Neural progenitor cell (in vitro differentiated cells): ENCODE results near the gene CAPN15. TPM values are rescaled to one million over a fixed set of nuclear protein-coding genes. Genes with fewer than 3 reads are reported as not detected.
A peak's percentile ranks its signal among the peaks of the same experiment; 100 is the strongest.

Source experiments
- DNase-seq: peaks from one replicate; pipeline ENCODE4 v3.0.0-alpha.2; 2016; ENCODE audit warnings: low spot score
- H2AFZ ChIP-seq: fragments of 200-600 bp; sonication (generic); replicated peaks from 2 replicates; pipeline ENCODE4 v1.6.1; 2016; ENCODE audit warnings: antibody characterized with exemption
- H3F3A ChIP-seq: fragments of 200-600 bp; sonication (generic); 2 replicates; pipeline ENCODE4 v1.6.1; 2016; ENCODE audit warnings: antibody characterized with exemption, low read depth
- H3K27ac ChIP-seq: fragments of 200-600 bp; sonication (generic); 2 replicates; pipeline ENCODE4 v1.5.1; 2016; ENCODE audit warnings: mild to moderate bottlenecking
- H3K27me3 ChIP-seq: fragments of 200-600 bp; sonication (generic); 2 replicates; pipeline ENCODE4 v1.6.1; 2016; ENCODE audit warnings: mild to moderate bottlenecking, moderate library complexity
- H3K36me3 ChIP-seq: fragments of 200-600 bp; sonication (generic); 2 replicates; pipeline ENCODE4 v1.5.1; 2016
- H3K4me1 ChIP-seq: fragments of 200-600 bp; sonication (generic); 2 replicates; pipeline ENCODE4 v1.6.1; 2016; ENCODE audit warnings: mixed run types
- H3K4me2 ChIP-seq: fragments of 200-600 bp; sonication (generic); 2 replicates; pipeline ENCODE4 v1.6.1; 2016
- H3K4me3 ChIP-seq: fragments of 200-600 bp; sonication (generic); 2 replicates; pipeline ENCODE4 v1.5.1; 2016
- H3K79me2 ChIP-seq: fragments of 200-600 bp; sonication (generic); 2 replicates; pipeline ENCODE4 v1.6.1; 2016; ENCODE audit warnings: low read depth
- H3K9ac ChIP-seq: fragments of 200-600 bp; sonication (generic); 2 replicates; pipeline ENCODE4 v1.6.1; 2016
- H3K9me3 ChIP-seq: fragments of 200-600 bp; sonication (generic); 2 replicates; pipeline ENCODE4 v1.5.1; 2016; ENCODE audit warnings: low read depth
- H4K20me1 ChIP-seq: fragments of 200-600 bp; sonication (generic); 2 replicates; pipeline ENCODE4 v1.6.1; 2016; ENCODE audit warnings: low read depth
- H3K27ac Mint-ChIP-seq: 3 replicates; pipeline ENCODE4 v1.8.0; 2021; ENCODE audit warnings: mixed read lengths
- H3K27me3 Mint-ChIP-seq: 2 replicates; pipeline ENCODE4 v1.8.0; 2022; ENCODE audit warnings: low read depth, mild to moderate bottlenecking, inconsistent platforms, moderate library complexity, mixed read lengths; ENCODE audit not compliant: insufficient read depth
- H3K36me3 Mint-ChIP-seq: 3 replicates; pipeline ENCODE4 v1.8.0; 2021; ENCODE audit warnings: mixed read lengths
- H3K4me1 Mint-ChIP-seq: 3 replicates; pipeline ENCODE4 v1.8.0; 2021; ENCODE audit warnings: mixed read lengths
- H3K4me3 Mint-ChIP-seq: 3 replicates; pipeline ENCODE4 v1.8.0; 2021; ENCODE audit warnings: mild to moderate bottlenecking, moderate library complexity, mixed read lengths
- H3K9me3 Mint-ChIP-seq: 3 replicates; pipeline ENCODE4 v1.8.0; 2020; ENCODE audit warnings: mixed read lengths
- EZH2 ChIP-seq: fragments of 200-600 bp; sonication (generic); IDR thresholded peaks from 2 replicates; pipeline ENCODE4 v1.6.1; 2017; ENCODE audit warnings: antibody characterized with exemption, mild to moderate bottlenecking, moderate library complexity
- EZH2phosphoT487 ChIP-seq: fragments of 200-600 bp; sonication (generic); IDR thresholded peaks from 2 replicates; pipeline ENCODE4 v1.6.1; 2017; ENCODE audit warnings: antibody characterized with exemption
- total RNA-seq: library from RNA; depleted of rRNA; stranded (reverse); fragments of >200 nt; gene quantifications from 2 replicates; pipeline ENCODE4 v1.2.3, GENCODE V29; 2015; ENCODE audit warnings: low replicate concordance
- TF ChIP-seq, protein P1 (sequence below): fragments of 200-600 bp; sonication (generic); IDR thresholded peaks from 2 replicates; pipeline ENCODE4 v1.5.1; 2017; ENCODE audit warnings: antibody characterized with exemption, mild to moderate bottlenecking

The CAPN15 gene
- total RNA-seq, 1 donor from 2014 or later = 6.8 TPM

DNA sequence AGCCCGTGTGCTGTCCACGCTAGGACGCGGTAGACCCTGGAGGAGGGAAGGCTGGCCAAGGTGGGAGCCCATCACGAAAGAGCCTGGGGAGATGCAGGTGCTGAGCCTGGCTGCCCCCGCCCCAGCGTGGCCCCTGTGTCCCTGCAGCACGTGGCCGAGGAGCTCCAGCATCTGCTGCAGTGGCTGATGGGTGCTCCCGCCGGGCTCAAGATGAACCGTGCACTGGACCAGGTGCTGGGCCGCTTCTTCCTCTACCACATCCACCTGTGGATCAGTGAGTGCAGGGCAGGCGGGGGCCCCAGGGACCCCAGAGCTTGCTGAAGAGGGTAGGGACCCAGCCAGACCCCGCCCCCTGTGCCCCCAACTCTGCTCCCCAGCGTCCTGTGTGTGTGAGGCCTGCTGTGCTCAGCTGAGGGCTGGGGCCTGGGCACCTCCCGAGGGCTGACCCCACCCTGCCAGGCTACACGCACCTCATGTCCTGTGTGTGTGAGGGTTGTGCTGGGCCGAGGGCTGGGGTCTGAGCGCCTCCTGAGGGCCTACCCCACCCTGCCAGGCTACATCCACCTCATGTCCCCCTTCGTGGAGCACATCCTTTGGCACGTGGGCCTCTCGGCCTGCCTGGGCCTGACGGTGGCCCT is 50.8 kb downstream of the CAPN15 start:
- Histone ChIP-seq H2AFZ (no peak overlapping the region), H3F3A (peaks cover 10% of the 10 kb centered on the region), H3K79me2 (no peaks in the 10 kb centered on the region), H3K4me1 (no peaks in the 10 kb centered on the region), H3K9ac (no peak overlapping the region), H3K27ac (no peak overlapping the region), H4K20me1 (peaks cover 34% of the 10 kb centered on the region), H3K9me3 (no peaks in the 10 kb centered on the region), H3K36me3 (no peaks in the 10 kb centered on the region), H3K4me3 (no peak overlapping the region), H3K27me3 (peaks cover 1% of the 10 kb centered on the region), H3K4me2 (peak overlapping the region; percentile 58)
- Mint-ChIP-seq H3K27me3 (peaks cover 2% of the 10 kb centered on the region), H3K4me3 (no peak overlapping the region), H3K4me1 (peaks cover 3% of the 10 kb centered on the region), H3K36me3 (no peaks in the 10 kb centered on the region), H3K9me3 (no peaks in the 10 kb centered on the region), H3K27ac (no peak overlapping the region)
- DNase-seq = no peak
- TF ChIP-seq, protein P1, sequence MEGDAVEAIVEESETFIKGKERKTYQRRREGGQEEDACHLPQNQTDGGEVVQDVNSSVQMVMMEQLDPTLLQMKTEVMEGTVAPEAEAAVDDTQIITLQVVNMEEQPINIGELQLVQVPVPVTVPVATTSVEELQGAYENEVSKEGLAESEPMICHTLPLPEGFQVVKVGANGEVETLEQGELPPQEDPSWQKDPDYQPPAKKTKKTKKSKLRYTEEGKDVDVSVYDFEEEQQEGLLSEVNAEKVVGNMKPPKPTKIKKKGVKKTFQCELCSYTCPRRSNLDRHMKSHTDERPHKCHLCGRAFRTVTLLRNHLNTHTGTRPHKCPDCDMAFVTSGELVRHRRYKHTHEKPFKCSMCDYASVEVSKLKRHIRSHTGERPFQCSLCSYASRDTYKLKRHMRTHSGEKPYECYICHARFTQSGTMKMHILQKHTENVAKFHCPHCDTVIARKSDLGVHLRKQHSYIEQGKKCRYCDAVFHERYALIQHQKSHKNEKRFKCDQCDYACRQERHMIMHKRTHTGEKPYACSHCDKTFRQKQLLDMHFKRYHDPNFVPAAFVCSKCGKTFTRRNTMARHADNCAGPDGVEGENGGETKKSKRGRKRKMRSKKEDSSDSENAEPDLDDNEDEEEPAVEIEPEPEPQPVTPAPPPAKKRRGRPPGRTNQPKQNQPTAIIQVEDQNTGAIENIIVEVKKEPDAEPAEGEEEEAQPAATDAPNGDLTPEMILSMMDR = no peak
- TF ChIP-seq EZH2 = no peak
- no peak for TF ChIP-seq EZH2phosphoT487

DNA sequence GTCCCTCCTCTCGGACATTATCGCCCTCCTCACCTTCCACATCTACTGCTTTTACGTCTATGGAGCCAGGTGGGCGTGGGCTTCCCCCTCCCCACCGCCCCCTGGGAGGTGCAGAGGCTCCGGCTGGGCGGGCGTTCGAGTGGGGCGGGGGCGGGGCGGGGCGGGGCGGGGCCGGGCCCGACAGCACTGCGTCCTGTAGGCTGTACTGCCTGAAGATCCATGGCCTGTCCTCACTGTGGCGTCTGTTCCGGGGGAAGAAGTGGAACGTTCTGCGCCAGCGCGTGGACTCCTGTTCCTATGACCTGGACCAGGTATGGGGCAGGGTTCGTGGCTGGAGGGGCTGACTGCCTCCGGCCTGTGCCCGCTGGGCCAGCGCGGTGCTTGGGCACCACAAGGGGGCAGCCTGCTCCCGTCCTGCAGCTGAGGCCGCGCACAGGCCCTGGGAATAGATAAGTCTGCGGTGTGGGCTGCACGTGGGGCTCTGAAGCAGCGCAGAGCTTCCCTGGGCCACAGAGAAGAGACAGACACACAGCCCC is 51.4 kb downstream of the CAPN15 start:
- Histone ChIP-seq H3K36me3 (no peaks in the 10 kb centered on the region), H3F3A (peaks cover 15% of the 10 kb centered on the region), H3K79me2 (no peaks in the 10 kb centered on the region), H2AFZ (no peak overlapping the region), H4K20me1 (peaks cover 40% of the 10 kb centered on the region), H3K4me2 (peak overlapping the region; percentile 58), H3K9ac (no peak overlapping the region), H3K4me1 (no peaks in the 10 kb centered on the region), H3K27me3 (peaks cover 7% of the 10 kb centered on the region), H3K4me3 (no peak overlapping the region), H3K9me3 (no peaks in the 10 kb centered on the region), H3K27ac (no peak overlapping the region)
- Mint-ChIP-seq H3K36me3 (no peaks in the 10 kb centered on the region), H3K27me3 (peaks cover 2% of the 10 kb centered on the region), H3K9me3 (no peaks in the 10 kb centered on the region), H3K4me3 (no peak overlapping the region), H3K27ac (no peak overlapping the region), H3K4me1 (peaks cover 3% of the 10 kb centered on the region)
- DNase-seq = peak; percentile 89
- TF ChIP-seq, protein P1 = peak; percentile 82
- TF ChIP-seq EZH2phosphoT487 (no peak), EZH2 (no peak)

DNA sequence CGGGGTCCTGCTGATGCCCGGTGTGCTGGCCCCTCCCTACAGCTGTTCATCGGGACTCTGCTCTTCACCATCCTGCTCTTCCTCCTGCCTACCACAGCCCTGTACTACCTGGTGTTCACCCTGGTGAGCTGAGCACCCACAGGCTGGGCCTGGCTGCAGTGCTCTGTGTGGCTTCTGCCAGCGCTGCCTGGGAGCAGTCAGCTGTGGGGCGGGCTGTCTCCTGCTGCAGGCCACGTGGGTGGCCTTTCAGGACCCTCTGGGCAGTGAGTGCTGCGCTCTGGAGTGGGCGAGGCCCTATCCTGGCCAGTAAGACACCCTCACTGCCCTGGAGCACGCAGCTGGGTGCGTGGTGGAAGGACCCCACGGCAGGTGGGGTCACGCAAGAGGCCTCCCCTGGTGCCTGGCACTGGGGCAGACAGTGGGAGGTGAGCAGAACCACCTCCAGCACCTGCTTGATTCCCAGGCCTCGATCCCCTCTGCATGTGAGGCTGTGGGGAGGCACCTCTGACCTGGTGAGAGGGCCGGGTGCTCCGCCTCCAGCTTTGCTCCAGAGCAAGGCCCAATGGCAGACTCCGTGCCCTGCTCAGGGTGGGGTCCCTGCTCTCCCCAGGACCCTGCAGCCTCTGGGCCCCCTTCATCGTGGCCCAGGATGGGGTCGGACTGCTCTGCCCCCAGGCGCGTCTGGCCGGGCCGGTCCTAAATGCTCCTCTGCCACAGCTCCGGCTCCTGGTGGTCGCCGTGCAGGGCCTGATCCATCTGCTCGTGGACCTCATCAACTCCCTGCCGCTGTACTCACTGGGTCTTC is 52.8 kb downstream of the CAPN15 start:
- no peak for DNase-seq
- Mint-ChIP-seq H3K36me3 (no peaks in the 10 kb centered on the region), H3K9me3 (no peaks in the 10 kb centered on the region), H3K4me3 (no peak overlapping the region), H3K27ac (no peak overlapping the region), H3K27me3 (peaks cover 2% of the 10 kb centered on the region), H3K4me1 (peaks cover 3% of the 10 kb centered on the region)
- peaks cover 46% of the 10 kb centered on the region for H4K20me1 ChIP-seq
- H3K36me3 ChIP-seq = no peaks in the 10 kb centered on the region
- TF ChIP-seq EZH2phosphoT487 (no peak), EZH2 (no peak)
- TF ChIP-seq, protein P1 = no peak
- H3K27me3 ChIP-seq = peaks cover 15% of the 10 kb centered on the region
- H3K4me3 ChIP-seq = no peak overlapping the region
- H3K9me3 ChIP-seq = no peaks in the 10 kb centered on the region
- H3K79me2 ChIP-seq = no peaks in the 10 kb centered on the region
- H3K4me1 ChIP-seq = peaks cover 2% of the 10 kb centered on the region
- H3K4me2 ChIP-seq = no peak overlapping the region
- no peak overlapping the region for H3K27ac ChIP-seq
- H2AFZ ChIP-seq = no peak overlapping the region
- H3F3A ChIP-seq = peaks cover 15% of the 10 kb centered on the region
- no peak overlapping the region for H3K9ac ChIP-seq
